Esophagus mucosa (tissue), 1 donor: ENCODE measurements around the gene SLC7A6. TPM values are rescaled to one million over a fixed set of nuclear protein-coding genes. Genes with fewer than 3 reads are reported as not detected.

Experiments
- ATAC-seq: fragments of 200-7000 bp; cut with Tn5 transposase; one replicate; pipeline ENCODE4 v1.9.1; 2020
- total RNA-seq: library from RNA; stranded (reverse); gene quantifications from one replicate; pipeline ENCODE4 v1.2.4, GENCODE V29; 2023
- donor health status: DM: yes; HTN: yes; CAD: no.

Gene SLC7A6
- total RNA-seq, 1 donor from 2014 or later: 4.7 TPM

GRCh38 chr16:68309799-68310198 is 45.5 kb downstream of the SLC7A6 start:
- ATAC-seq: no peak

GRCh38 chr16:68310437-68310773 is 46.1 kb downstream of the SLC7A6 start:
- ATAC-seq: peak; percentile 51

GRCh38 chr16:68310774-68311511 is 46.6 kb downstream of the SLC7A6 start, which contains the start of the genes PRMT7 and SLC7A6OS:
PRMT7 (plus strand) TSS chr16:68311019; CDS start chr16:68315980, 4,961 bp downstream.
SLC7A6OS (minus strand) TSS chr16:68310946; CDS start chr16:68310926, 20 bp downstream.
- ATAC-seq: peak; percentile 99

- ATAC-seq: no peak
Measured at GRCh38 chr16:68313116-68313515, 48.8 kb downstream of the SLC7A6 start.

- no peak for ATAC-seq
Measured at GRCh38 chr16:68319185-68319908, 55.0 kb downstream of the SLC7A6 start.

- no peak for ATAC-seq
Measured at GRCh38 chr16:68324336-68324735, 60.0 kb downstream of the SLC7A6 start.

- ATAC-seq: peak; percentile 68
Measured at GRCh38 chr16:68324780-68325357, 60.5 kb downstream of the SLC7A6 start.

- peak; percentile 94 for ATAC-seq
Measured at GRCh38 chr16:68328151-68328859, 64.0 kb downstream of the SLC7A6 start.

GRCh38 chr16:68328860-68329390 is 64.6 kb downstream of the SLC7A6 start:
- no peak for ATAC-seq

- no peak for ATAC-seq
Measured at GRCh38 chr16:68331879-68332410, 67.6 kb downstream of the SLC7A6 start.

- ATAC-seq: no peak
Measured at GRCh38 chr16:68332411-68333121, 68.2 kb downstream of the SLC7A6 start.

- no peak for ATAC-seq
Measured at GRCh38 chr16:68335175-68335574, 70.8 kb downstream of the SLC7A6 start.

GRCh38 chr16:68338326-68339119 is 74.2 kb downstream of the SLC7A6 start:
- no peak for ATAC-seq

- ATAC-seq: no peak
Measured at GRCh38 chr16:68339214-68339613, 74.9 kb downstream of the SLC7A6 start.

GRCh38 chr16:68342620-68343019 is 78.3 kb downstream of the SLC7A6 start:
- ATAC-seq: no peak

GRCh38 chr16:68343137-68343536 is 78.8 kb downstream of the SLC7A6 start:
- no peak for ATAC-seq

- ATAC-seq: no peak
Measured at GRCh38 chr16:68344252-68344651, 79.9 kb downstream of the SLC7A6 start.

GRCh38 chr16:68345351-68345810 is 81.1 kb downstream of the SLC7A6 start:
- no peak for ATAC-seq

- no peak for ATAC-seq
Measured at GRCh38 chr16:68345958-68346635, 81.8 kb downstream of the SLC7A6 start.

GRCh38 chr16:68346892-68347480 is 82.7 kb downstream of the SLC7A6 start:
- ATAC-seq: no peak
